Hematopoietic multipotent progenitor cell treated with erythropoietin and hydrocortisone succinate and interleukin-3 and kit ligand, for 6 days (in vitro differentiated cells): Measurements from ENCODE around the gene GSTP1.

Source experiments
- DNase-seq: peaks from one replicate; pipeline ENCODE4 v3.0.0-alpha.2; 2015

The GSTP1 gene

DNA sequence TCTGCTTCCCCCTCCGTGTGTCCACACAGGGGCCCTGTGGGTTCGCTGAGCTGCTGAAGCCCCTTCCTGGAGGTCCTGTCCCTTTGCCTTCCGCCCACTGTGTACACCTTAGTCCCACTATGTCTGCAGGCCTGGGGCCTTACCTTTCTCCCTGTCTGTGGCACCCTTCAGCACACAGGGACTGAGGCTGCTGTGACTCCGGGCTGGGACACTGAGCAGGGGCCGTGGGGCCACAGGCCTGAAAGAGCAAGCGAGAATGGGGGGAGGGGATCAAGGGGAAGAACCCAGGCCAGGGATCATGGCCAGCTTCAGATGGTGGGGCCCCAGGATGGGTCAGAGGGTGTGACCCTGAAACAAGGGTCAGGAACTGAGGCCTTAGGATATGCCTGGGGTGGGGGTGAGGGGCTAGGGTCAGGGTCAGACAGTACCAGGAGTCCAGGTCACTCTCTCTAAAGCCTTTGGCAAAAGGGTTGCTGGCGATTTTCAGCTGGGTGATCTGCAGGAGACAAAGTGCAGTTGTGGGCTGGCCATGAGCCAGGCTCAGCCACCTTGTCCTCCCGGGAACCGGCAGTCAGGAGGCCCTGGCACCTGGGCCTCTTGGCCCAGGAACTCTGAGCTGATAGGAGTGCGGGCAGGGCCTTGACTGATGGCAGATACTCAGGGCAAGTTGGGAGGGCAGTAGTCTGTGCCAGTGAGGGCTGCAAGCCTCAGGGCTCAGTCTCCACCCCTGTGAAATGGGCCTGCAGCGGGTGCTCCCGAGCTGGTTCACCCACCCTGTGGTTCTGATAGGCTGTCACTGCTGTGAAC, 48.8 kb downstream of the GSTP1 start:
- DNase-seq: peak; percentile 77

DNA sequence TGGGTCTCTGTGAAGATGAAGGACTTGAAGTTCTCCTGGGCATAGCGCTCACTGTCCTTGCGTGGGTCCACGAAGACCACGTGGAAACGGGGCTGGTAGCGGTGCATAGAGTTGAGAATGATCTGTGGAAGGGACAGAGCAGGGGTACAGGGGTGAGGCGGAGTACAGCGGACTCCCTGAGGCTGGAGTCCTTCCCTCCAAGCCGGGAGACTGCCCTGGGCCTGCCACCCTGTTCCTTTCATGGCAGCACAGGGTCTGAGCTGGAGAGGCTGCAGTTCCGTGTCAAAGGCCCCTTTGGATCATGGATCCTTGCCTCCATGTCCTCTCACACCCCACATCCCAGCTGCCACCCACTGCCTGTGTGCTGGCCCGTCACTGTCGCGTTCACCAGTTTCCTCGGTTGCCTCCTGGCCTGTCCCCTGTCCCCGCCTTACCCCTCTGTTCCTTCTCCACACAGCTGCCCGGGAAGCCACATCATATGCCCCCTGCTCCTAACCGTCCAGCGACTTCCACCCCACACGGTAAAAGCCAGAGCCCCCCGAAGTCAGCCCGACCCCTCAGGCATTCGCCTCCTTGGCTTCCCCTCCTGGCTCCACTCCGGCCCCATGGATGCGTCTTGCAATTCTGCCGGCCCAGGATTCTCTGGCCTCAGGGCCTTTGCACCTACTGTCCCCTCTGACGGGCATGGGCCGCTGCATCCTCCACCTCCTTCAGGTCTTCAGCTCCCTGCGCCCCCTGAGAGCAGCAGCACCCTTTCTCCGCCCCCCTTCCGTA, 49.6 kb downstream of the GSTP1 start:
- DNase-seq: no peak

DNA sequence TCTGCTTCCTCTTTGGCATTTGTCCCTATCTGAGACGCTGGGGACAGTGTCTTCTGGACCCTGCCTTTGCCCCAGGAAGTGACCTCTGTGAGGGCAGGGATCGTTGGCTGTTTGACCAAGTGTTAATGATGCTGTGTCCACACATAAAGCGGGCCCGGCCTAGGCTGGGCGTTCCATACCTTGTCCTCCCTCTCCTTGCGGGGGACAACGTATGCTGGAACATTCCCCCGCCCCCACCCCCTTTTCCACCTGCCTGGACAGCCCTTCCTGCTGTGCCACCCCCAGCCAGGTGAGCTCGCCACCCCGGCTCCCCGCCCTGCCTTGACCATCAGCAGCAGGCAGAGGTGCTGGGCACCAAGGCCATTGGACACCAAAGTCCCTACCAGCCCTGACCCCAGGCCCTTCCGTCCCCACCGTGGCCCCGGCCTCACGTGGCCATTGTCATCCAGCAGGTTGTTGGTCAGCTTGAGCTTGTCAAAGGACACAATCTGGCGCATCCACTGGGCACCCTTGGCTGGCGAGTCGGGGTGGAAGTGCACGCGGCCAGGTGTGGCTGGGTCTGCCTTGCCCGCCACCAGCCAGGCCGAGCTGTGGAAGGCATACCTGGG, 50.2 kb downstream of the GSTP1 start:
- no peak for DNase-seq

DNA sequence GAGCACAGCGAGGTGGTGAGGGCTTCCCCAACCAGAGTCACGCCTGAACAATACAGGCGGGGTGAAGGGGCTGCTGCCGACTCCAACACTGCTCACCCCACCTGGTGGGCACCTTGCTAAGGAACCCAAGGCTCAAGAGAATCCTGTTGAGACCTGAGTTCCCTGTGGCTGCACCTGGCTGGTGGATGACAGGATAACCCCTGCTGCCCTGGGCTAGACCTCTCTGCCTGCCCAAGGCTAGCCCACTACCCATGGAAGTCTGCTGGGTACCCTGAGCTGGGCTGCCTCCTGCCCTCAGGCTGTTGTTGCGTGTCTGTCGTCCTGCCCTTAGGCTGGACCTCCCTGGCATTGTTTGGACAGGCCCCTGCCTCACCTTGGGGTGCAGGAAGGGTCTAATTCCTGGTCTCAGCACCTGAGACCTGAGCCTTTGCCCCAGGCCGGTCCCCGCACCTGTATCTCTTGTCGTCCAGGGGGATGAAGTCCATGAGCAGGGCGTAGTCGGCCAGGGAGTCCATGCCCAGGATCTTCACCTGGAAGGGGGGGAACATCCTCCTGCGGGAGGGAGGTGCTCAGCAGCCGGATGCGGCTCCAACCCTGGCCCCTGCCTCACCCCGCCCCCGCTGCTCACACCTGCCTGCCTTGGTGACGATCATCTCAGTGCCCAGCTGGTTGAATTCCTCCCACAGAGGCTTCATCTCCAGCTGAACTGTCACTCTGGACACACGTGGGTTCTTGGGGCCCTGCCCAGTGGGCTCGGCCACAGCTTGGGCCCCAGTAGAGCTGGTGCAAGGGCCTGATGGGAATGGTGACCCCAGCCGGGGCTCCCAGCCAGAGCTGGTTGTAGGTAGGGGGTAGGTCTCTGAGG, 51.0 kb downstream of the GSTP1 start:
- DNase-seq: no peak

DNA sequence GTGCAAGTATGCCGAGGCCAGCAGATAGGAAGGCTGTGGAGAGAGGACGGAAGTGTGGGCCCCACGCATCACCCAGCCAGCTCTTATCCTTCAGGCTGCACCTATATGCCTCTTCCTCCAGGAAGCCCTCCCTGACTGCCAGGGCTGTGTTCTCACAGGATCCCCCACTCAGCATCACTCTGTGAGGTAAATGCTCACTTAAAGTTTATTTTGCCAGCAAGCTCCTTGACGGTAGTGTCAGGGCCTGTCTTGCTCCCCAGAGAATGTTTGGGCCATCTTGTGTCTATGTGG, 51.6 kb downstream of the GSTP1 start:
- no peak for DNase-seq
